ENCODE results near the gene CDC25A.
"Not testable (repeated sequence)": the region's sequence is repeated elsewhere in the genome, so short reads cannot be mapped to it uniquely, and the experiment has no call there.

DNA sequence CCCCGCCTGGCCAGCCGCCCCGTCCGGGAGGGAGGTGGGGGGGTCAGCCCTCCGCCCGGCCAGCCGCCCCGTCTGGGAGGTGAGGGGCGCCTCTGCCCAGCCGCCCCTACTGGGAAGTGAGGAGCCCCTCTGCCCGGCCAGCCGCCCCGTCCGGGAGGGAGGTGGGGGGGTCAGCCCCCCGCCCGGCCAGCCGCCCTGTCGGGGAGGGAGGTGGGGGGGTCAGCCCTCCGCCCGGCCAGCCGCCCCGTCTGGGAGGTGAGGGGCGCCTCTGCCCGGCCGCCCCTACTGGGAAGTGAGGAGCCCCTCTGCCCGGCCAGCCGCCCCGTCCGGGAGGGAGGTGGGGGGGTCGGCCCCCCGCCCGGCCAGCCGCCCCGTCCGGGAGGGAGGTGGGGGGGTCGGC is 23.6 kb upstream of the CDC25A start:
- TF ChIP-seq EZH2 (IDR thresholded peaks at IDR 0.05; ENCODE audit: borderline replicate concordance); CTCF (IDR thresholded peaks at IDR 0.05; ENCODE audit: poor library complexity): not testable (repeated sequence)

Measured in hepatocyte (in vitro differentiated cells).